ENCODE data around the gene HMGB1. TPM values are rescaled to one million over a fixed set of nuclear protein-coding genes. Genes with fewer than 3 reads are reported as not detected.

The HMGB1 gene
- 100 to 1,000 TPM; 212 to 327 (median 271) TPM for total RNA-seq

DNA sequence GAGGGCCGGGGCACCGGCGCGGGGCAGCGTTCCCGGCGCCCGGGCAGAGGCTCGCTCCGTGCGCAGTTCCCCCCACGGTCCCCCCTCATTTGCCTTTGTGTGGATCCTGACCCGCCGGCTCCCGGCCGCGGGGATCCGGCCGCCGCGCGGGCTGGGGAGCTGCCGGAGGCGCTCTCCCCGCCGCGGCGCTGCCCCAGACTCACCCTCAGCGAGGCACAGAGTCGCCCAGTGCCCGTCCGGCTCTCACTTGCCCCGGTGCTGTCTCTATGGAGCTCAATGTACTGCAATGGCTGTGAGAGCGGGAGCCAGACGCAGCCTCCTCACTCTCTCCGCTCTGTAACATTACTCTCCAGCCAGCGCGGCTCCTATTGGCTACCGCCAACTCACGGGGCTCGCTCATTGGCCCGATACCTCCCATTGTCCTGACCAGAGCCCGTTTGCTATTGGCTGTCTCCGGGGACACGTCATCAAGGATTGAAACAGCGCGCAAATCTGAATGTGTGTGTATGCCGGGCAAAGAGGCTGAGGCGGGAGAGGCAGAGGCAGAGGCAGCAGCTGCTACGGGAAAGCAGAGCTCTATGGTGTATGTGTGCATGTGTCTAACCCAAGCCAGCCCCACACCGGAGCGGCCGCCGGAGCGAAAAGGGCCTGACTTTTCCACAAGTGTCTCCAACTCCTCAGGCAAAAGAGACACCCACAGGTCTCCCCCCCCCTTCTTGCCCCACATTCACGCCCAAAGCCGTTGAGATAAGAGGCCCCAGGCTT, at the start of gene HMGB1:
TSS of gene HMGB1 (minus strand) at position 344 of the 765 bp plus-strand sequence. CDS start 2,256 bp downstream, outside the sequence.
- TF ChIP-seq POLR2A (IDR thresholded peaks at IDR 0.05) (peak; percentile 88 to 97), POLR2AphosphoS5 (IDR thresholded peaks at IDR 0.05) (peak; percentile 78 to 90 (median 87)), CTCF (IDR thresholded peaks at IDR 0.05) (no peak)
- Histone ChIP-seq H3K4me1 (peaks cover 35% of the 10 kb centered on the region), H3K27ac (peak within 1 kb of the TSS; percentile 100), H3K36me3 (peaks cover 18% of the 10 kb centered on the region), H3K4me3 (peak within 1 kb of the TSS; percentile 80), H3K9me3 (no peaks in the 10 kb centered on the region), H3K27me3 (no peaks in the 10 kb centered on the region)
- peak; percentile 99 for DNase-seq (ENCODE audit: low spot score in 2 of 2)
- 0% methylated on average over 30 of the region's 57 CpGs for WGBS

DNA sequence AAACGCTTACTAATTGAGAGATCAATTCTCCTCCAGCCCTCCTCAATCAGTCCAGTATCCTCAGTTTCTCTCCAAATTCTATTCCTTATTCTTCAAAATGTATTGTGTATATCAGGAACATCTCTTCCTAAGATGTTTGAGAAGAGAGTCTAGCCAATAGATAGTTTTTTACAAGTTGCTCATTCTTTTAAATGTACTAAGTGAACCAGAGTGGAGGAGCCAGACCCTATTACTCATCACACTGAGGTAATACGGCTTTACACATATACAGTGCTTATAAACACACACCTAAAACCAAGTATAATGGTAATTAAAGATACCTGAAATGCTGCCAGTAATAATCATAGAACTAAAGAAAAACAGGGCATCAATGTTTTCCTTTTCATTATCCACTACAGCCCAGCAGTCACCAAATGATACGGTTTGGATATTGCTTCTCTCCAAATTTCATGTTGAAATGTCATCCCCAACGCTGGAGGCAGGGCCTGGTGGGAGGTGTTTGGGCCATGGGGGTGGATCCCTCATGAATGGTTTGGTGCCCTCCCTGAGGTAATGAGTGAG, 45.2 kb upstream of the HMGB1 start:
- H3K36me3 ChIP-seq: no peaks in the 10 kb centered on the region
- no peak for DNase-seq (ENCODE audit: low spot score in 2 of 2)
- H3K4me1 ChIP-seq: no peaks in the 10 kb centered on the region
- no peak overlapping the region for H3K27ac ChIP-seq
- no peak overlapping the region for H3K4me3 ChIP-seq
- H3K9me3 ChIP-seq: no peaks in the 10 kb centered on the region
- TF ChIP-seq POLR2A (IDR thresholded peaks at IDR 0.05): no peak
- WGBS: 76% methylated on average over 4 of the region's 4 CpGs
- H3K27me3 ChIP-seq: no peaks in the 10 kb centered on the region

- Histone ChIP-seq H3K9me3 (no peaks in the 10 kb centered on the region), H3K27me3 (no peaks in the 10 kb centered on the region), H3K27ac (no peak overlapping the region), H3K4me3 (no peak overlapping the region), H3K4me1 (no peaks in the 10 kb centered on the region), H3K36me3 (no peaks in the 10 kb centered on the region)
- no peak for TF ChIP-seq POLR2AphosphoS5 (IDR thresholded peaks at IDR 0.05)
- no peak for TF ChIP-seq EP300 (IDR thresholded peaks at IDR 0.05)
- no peak for TF ChIP-seq POLR2A (IDR thresholded peaks at IDR 0.05)
- no peak for TF ChIP-seq CTCF (IDR thresholded peaks at IDR 0.05)
- DNase-seq (ENCODE audit: low spot score in 2 of 2): no peak
- WGBS: 81% methylated on average over 4 of the region's 4 CpGs
These were observed 44.4 kb upstream of the HMGB1 start for GRCh38 chr13:30510091-30510490.

- 89% methylated on average over 9 of the region's 9 CpGs for WGBS
- TF ChIP-seq EP300 (IDR thresholded peaks at IDR 0.05): no peak
- TF ChIP-seq POLR2AphosphoS5 (IDR thresholded peaks at IDR 0.05): no peak
- no peak for TF ChIP-seq POLR2A (IDR thresholded peaks at IDR 0.05)
- no peak for TF ChIP-seq CTCF (IDR thresholded peaks at IDR 0.05)
- no peaks in the 10 kb centered on the region for H3K27me3 ChIP-seq
These were observed 43.7 kb upstream of the HMGB1 start for GRCh38 chr13:30509254-30510050.

GRCh38 chr13:30504081-30504480, 38.3 kb upstream of the HMGB1 start:
- no peak overlapping the region for H3K4me3 ChIP-seq
- no peaks in the 10 kb centered on the region for H3K27me3 ChIP-seq
- H3K36me3 ChIP-seq: no peaks in the 10 kb centered on the region
- DNase-seq (ENCODE audit: low spot score in 2 of 2): no peak
- 78% methylated on average over 1 of the region's 1 CpG for WGBS
- H3K4me1 ChIP-seq: no peaks in the 10 kb centered on the region
- H3K27ac ChIP-seq: no peak overlapping the region
- H3K9me3 ChIP-seq: no peaks in the 10 kb centered on the region
- TF ChIP-seq POLR2AphosphoS5 (IDR thresholded peaks at IDR 0.05) (no peak), CTCF (IDR thresholded peaks at IDR 0.05) (no peak), POLR2A (IDR thresholded peaks at IDR 0.05) (no peak), EP300 (IDR thresholded peaks at IDR 0.05) (no peak)

More at GRCh38 chr13:30509254-30510050, 43.7 kb upstream of the HMGB1 start:
- DNase-seq (ENCODE audit: low spot score in 2 of 2): no peak
- no peaks in the 10 kb centered on the region for H3K36me3 ChIP-seq
- H3K4me1 ChIP-seq: no peaks in the 10 kb centered on the region
- no peak overlapping the region for H3K27ac ChIP-seq
- no peaks in the 10 kb centered on the region for H3K9me3 ChIP-seq
- H3K4me3 ChIP-seq: no peak overlapping the region

Data from suprapubic skin (tissue), 4 donors.